PC-3 (cell line): ENCODE results near the gene NLRP3. TPM values are rescaled to one million over a fixed set of nuclear protein-coding genes. Genes with fewer than 3 reads are reported as not detected.
"Not testable (repeated sequence)": the region's sequence is repeated elsewhere in the genome, so short reads cannot be mapped to it uniquely, and the experiment has no call there.

ENCODE experiments used
- ATAC-seq: fragments of 200-7000 bp; cut with Tn5 transposase; 2 replicates; pipeline ENCODE4 v1.9.1; 2020; ENCODE audit warnings: mild to moderate bottlenecking, moderate library complexity
- Bru-seq: library from RNA; stranded (reverse); fragments of 400-500 nt; gene quantifications from one replicate; lab custom pipeline; 2021; lab: Mats Ljungman, UMichigan
- BruChase-seq, 2 experiments: library from RNA; stranded (reverse); fragments of 400-500 nt; gene quantifications; one replicate each; lab custom pipeline; 2021; lab: Mats Ljungman, UMichigan
- BruUV-seq: library from RNA; stranded (reverse); fragments of 400-500 nt; replicated peaks from 2 replicates; lab custom pipeline; 2021; lab: Mats Ljungman, UMichigan
- CTCF ChIA-PET: fragments of 300-600 bp; sonication (Branson Sonifier 250); formaldehyde crosslinking; loops from one replicate; lab custom pipeline; 2022; ENCODE audit warnings: antibody characterized with exemption; lab: Charles Lee
- POLR2A ChIA-PET: fragments of 300-600 bp; sonication (Branson Sonifier 250); formaldehyde crosslinking; loops from one replicate; lab custom pipeline; 2022; ENCODE audit warnings: antibody characterized with exemption; ENCODE audit not compliant: unreplicated experiment; lab: Charles Lee
- DNase-seq: peaks from one replicate; pipeline ENCODE4 v3.0.0-alpha.2; 2015
- H2AFZ ChIP-seq: fragments of 300-600 bp; sonication (generic); 2 replicates; pipeline ENCODE4 v1.6.0; 2016; ENCODE audit warnings: antibody characterized with exemption, low read length
- H3F3A ChIP-seq: fragments of 300-600 bp; sonication (generic); one replicate; pipeline ENCODE4 v1.6.0; 2017; ENCODE audit warnings: antibody characterized with exemption, low read length, control low read depth, mild to moderate bottlenecking; ENCODE audit not compliant: unreplicated experiment
- H3K27ac ChIP-seq: fragments of 300-600 bp; sonication (generic); 2 replicates; pipeline ENCODE4 v1.5.1; 2016; ENCODE audit warnings: mild to moderate bottlenecking, low read length
- H3K27me3 ChIP-seq: fragments of 300-600 bp; sonication (generic); 2 replicates; pipeline ENCODE4 v1.6.1; 2016; ENCODE audit warnings: low read length, mixed read lengths
- H3K36me3 ChIP-seq: fragments of 300-600 bp; sonication (generic); 2 replicates; pipeline ENCODE4 v1.6.1; 2016; ENCODE audit warnings: low read depth, mixed run types, low read length, mixed read lengths
- H3K4me1 ChIP-seq: fragments of 300-600 bp; sonication (generic); 2 replicates; pipeline ENCODE4 v1.5.1; 2016; ENCODE audit warnings: low read length; ENCODE audit not compliant: insufficient read depth
- H3K4me2 ChIP-seq: fragments of 300-600 bp; sonication (generic); 2 replicates; pipeline ENCODE4 v1.6.0; 2016; ENCODE audit warnings: low read length
- H3K4me3 ChIP-seq: fragments of 300-600 bp; sonication (generic); 2 replicates; pipeline ENCODE4 v1.5.1; 2016; ENCODE audit warnings: mild to moderate bottlenecking, low read length, mixed read lengths
- H3K79me2 ChIP-seq: fragments of 300-600 bp; sonication (generic); 2 replicates; pipeline ENCODE4 v1.6.1; 2017; ENCODE audit warnings: low read length, mixed read lengths
- H3K9ac ChIP-seq: fragments of 300-600 bp; sonication (generic); 2 replicates; pipeline ENCODE4 v1.6.0; 2016; ENCODE audit warnings: mild to moderate bottlenecking, low read length
- H3K9me2 ChIP-seq: fragments of 300-600 bp; sonication (generic); replicated peaks from 2 replicates; pipeline ENCODE4 v1.6.1; 2016; ENCODE audit warnings: mixed run types, low read length, mixed read lengths
- H3K9me3 ChIP-seq: fragments of 300-600 bp; sonication (generic); 2 replicates; pipeline ENCODE4 v1.6.1; 2016; ENCODE audit warnings: low read length, mixed read lengths
- H4K20me1 ChIP-seq: fragments of 300-600 bp; sonication (generic); 2 replicates; pipeline ENCODE4 v1.6.1; 2016; ENCODE audit warnings: low read length, mixed read lengths
- CTCF ChIP-seq: fragments of 300-600 bp; sonication (generic); conservative IDR thresholded peaks from 2 replicates; pipeline ENCODE4 v1.5.1; 2017; ENCODE audit warnings: antibody characterized with exemption, low read depth, mild to moderate bottlenecking, low read length
- EZH2 ChIP-seq: fragments of 300-600 bp; sonication (generic); IDR thresholded peaks from one replicate; pipeline ENCODE4 v1.6.1; 2017; ENCODE audit warnings: antibody characterized with exemption, mild to moderate bottlenecking, low read length; ENCODE audit not compliant: unreplicated experiment
- EZH2phosphoT487 ChIP-seq: fragments of 300-600 bp; sonication (generic); IDR thresholded peaks from 2 replicates; pipeline ENCODE4 v1.6.1; 2018; ENCODE audit warnings: mild to moderate bottlenecking, antibody characterized with exemption, low read length, borderline replicate concordance
- intact Hi-C: fragments of 100-400 bp; cut with micrococcal nuclease; formaldehyde crosslinking; loops from 2 replicates; pipeline ENCODE4 v1.9.0; 2023
- long read RNA-seq: library from polyadenylated mRNA; unstranded; transcript quantifications from one replicate; pipeline ENCODE4 v2.0.0, GENCODE V29; 2021; ENCODE audit not compliant: unreplicated experiment
- total RNA-seq: library from RNA; depleted of rRNA; stranded (reverse); fragments of >200 nt; gene quantifications from 2 replicates; pipeline ENCODE4 v1.2.3, GENCODE V29; 2014; rRNA removed

The NLRP3 gene
- total RNA-seq, result 0.35 and 0.40 TPM in 2 replicates
- percentile 29 among the genes with signal in this experiment for Bru-seq, nascent RNA
- percentile 38 among the genes with signal in this experiment for BruChase-seq, experiment 1, labeled RNA remaining after a 6-hour chase
- BruChase-seq, experiment 2, labeled RNA remaining after a 2-hour chase, result percentile 41 among the genes with signal in this experiment
- long read RNA-seq, partial matches to known transcripts, result 2 of 3 reads
- long read RNA-seq, other reads (novel, unspliced or antisense), result 1 of 3 reads

GRCh38 chr1:247415423-247416361, at the start of gene NLRP3:
TSS of gene NLRP3 (plus strand) at chr1:247416173. CDS start at chr1:247418801, 2,628 bp downstream.
- ATAC-seq (peak; percentile 56), DNase-seq (peak; percentile 73)
- POLR2A ChIA-PET, result no interaction called here
- Histone ChIP-seq H3F3A (no peaks in the 10 kb centered on the region), H3K4me1 (peaks cover 13% of the 10 kb centered on the region), H3K79me2 (no peaks in the 10 kb centered on the region), H3K9me2 (no peaks in the 10 kb centered on the region), H4K20me1 (no peaks in the 10 kb centered on the region), H3K27ac (no peak within 1 kb of the TSS), H3K4me2 (peak within 1 kb of the TSS; percentile 38), H3K9me3 (no peaks in the 10 kb centered on the region), H3K4me3 (no peak within 1 kb of the TSS), H3K9ac (no peak within 1 kb of the TSS), H3K27me3 (peaks cover 4% of the 10 kb centered on the region; the same call in 1 of the 2 replicates), H2AFZ (peak within 1 kb of the TSS; percentile 41), H3K36me3 (no peaks in the 10 kb centered on the region)
- intact Hi-C loops, result no loop called here
- TF ChIP-seq CTCF, result no peak
- TF ChIP-seq EZH2phosphoT487, result no peak
- no peak for TF ChIP-seq EZH2
- no TSS peak for BruUV-seq
- CTCF ChIA-PET, result no interaction called here

DNA sequence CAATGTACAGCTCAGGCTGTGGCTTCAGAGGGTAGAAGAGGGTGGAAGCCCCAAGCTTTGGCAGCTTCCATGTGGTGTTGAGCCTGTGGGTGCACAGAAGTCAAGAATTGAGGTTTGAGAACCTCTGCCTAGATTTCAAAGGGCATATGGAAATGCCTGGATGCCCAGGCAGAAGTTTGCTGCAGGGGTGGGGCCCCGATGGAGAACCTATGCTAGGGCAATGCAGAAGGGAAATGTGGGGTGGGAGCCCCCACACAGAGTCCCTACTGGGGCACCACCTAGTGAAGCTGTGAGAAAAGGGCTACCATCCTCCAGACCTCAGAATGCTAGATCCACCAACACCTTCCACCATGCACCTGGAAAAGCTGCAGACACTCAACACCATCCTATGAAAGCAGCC, 49.6 kb upstream of the NLRP3 start:
- H3K27me3 ChIP-seq, H3K36me3 ChIP-seq, H2AFZ ChIP-seq, H3K4me2 ChIP-seq, intact Hi-C loops, H3K4me3 ChIP-seq, H3K27ac ChIP-seq, H3K9me2 ChIP-seq, H3F3A ChIP-seq, H3K9me3 ChIP-seq, ATAC-seq, CTCF ChIA-PET, H3K9ac ChIP-seq, H3K4me1 ChIP-seq, H3K79me2 ChIP-seq, H4K20me1 ChIP-seq, POLR2A ChIA-PET, BruUV-seq, DNase-seq: not testable (repeated sequence)

- Histone ChIP-seq H3K4me3 (no peak overlapping the region), H3K9ac (no peak overlapping the region), H3F3A (no peaks in the 10 kb centered on the region), H3K9me2 (no peaks in the 10 kb centered on the region), H3K79me2 (no peaks in the 10 kb centered on the region), H3K27me3 (0 out of 2 replicates have a peak, but pooled peaks cover 3% of the 10 kb centered on the region), H3K27ac (no peak overlapping the region), H3K4me2 (no peak overlapping the region), H2AFZ (no peak overlapping the region), H3K9me3 (no peaks in the 10 kb centered on the region), H3K4me1 (peaks cover 6% of the 10 kb centered on the region; the same call in 1 of the 2 replicates), H3K36me3 (no peaks in the 10 kb centered on the region), H4K20me1 (no peaks in the 10 kb centered on the region)
- ATAC-seq (no peak), DNase-seq (no peak)
- TF ChIP-seq EZH2phosphoT487 (no peak), EZH2 (no peak), CTCF (no peak)
- BruUV-seq, result no TSS peak
- ChIA-PET CTCF (no interaction called here), POLR2A (no interaction called here)
- intact Hi-C loops, result no loop called here
These were observed 48.9 kb upstream of the NLRP3 start for GRCh38 chr1:247366926-247367645.
